HepG2 (cell line): ENCODE measurements around the gene DAAM2. TPM values are rescaled to one million over a fixed set of nuclear protein-coding genes. Genes with fewer than 3 reads are reported as not detected.

Experiments used
- ATAC-seq: fragments of 200-7000 bp; cut with Tn5 transposase; 3 replicates; pipeline ENCODE4 v1.9.1; 2020; ENCODE audit warnings: mild to moderate bottlenecking, moderate library complexity
- BruUV-seq: library from RNA; stranded (reverse); fragments of 400-500 nt; replicated peaks from 2 replicates; lab custom pipeline; 2021; lab: Mats Ljungman, UMichigan
- CTCF ChIA-PET: fragments of 300-600 bp; formaldehyde crosslinking; extraction: SDS; loops from one replicate; lab custom pipeline; 2021; ENCODE audit warnings: low total read pairs, inconsistent platforms, low intra/inter-chr PET ratio; lab: Yijun Ruan, JAX
- POLR2A ChIA-PET: fragments of 350-600 bp; sonication (Branson Sonifier 250); formaldehyde crosslinking; loops from one replicate; lab custom pipeline; 2020; ENCODE audit warnings: antibody characterized with exemption, inconsistent platforms; lab: Yijun Ruan, JAX
- DNase-seq: peaks from one replicate; pipeline ENCODE4 v3.0.0-alpha.2; 2015; ENCODE audit warnings: low spot score
- FAIRE-seq: peaks from 3 replicates; lab custom pipeline; 2011; peaks lifted over from hg19 to GRCh38; lab: Jason Lieb, UNC
- H2AFZ ChIP-seq: one replicate; pipeline ENCODE4 v1.6.1; 2011; ENCODE audit warnings: low read length, inconsistent platforms
- H3K27ac ChIP-seq: fragments of 300-600 bp; 3 replicates; pipeline ENCODE4 v1.8.0; 2011; ENCODE audit warnings: mixed run types, mild to moderate bottlenecking, mixed read lengths, low read length, inconsistent platforms; ENCODE audit not compliant: insufficient read depth; ENCODE audit errors: extremely low read length
- H3K27me3 ChIP-seq, 2 experiments: fragments of 200-600 bp in 1 of 2; 2 replicates in 1 of 2; 3 replicates in 1 of 2; pipeline versions ENCODE4 v1.6.0 to v1.8.0; 2011; ENCODE audit warnings: low read length in 2 of 2, mild to moderate bottlenecking in 2 of 2, moderate library complexity in 2 of 2, inconsistent platforms in 1 of 2; ENCODE audit not compliant: insufficient read depth in 2 of 2, control insufficient read depth in 1 of 2
- H3K36me3 ChIP-seq, 2 experiments: fragments of 200-600 bp in 1 of 2; replicated peaks in 1 of 2; 2 replicates in 1 of 2; 3 replicates in 1 of 2; pipeline versions ENCODE4 v1.5.1 to v1.8.0; 2011; ENCODE audit warnings: low read length in 2 of 2, inconsistent platforms in 1 of 2; ENCODE audit not compliant: insufficient read depth in 2 of 2, control insufficient read depth in 1 of 2
- H3K4me1 ChIP-seq: 2 replicates; pipeline ENCODE4 v1.5.1; 2012; ENCODE audit warnings: low read length, inconsistent platforms; ENCODE audit not compliant: insufficient read depth
- H3K4me2 ChIP-seq: 2 replicates; pipeline ENCODE4 v1.6.0; 2011; ENCODE audit warnings: low read depth, low read length, inconsistent platforms
- H3K4me3 ChIP-seq, 3 experiments: fragments of 200-600 bp in 1 of 3; sonication (generic), shearing (Covaris generic) in 1 of 3; replicated peaks in 1 of 3; 2 replicates each; pipeline ENCODE4 v1.5.1; 2011 to 2016; ENCODE audit warnings: low read length in 3 of 3, inconsistent platforms in 2 of 3, low read depth in 2 of 3, mild to moderate bottlenecking in 2 of 3, control low read depth in 1 of 3, mixed read lengths in 1 of 3; ENCODE audit not compliant: insufficient read depth in 1 of 3
- H3K79me2 ChIP-seq: one replicate; pipeline ENCODE4 v1.6.1; 2011; ENCODE audit warnings: low read length, inconsistent platforms; ENCODE audit not compliant: insufficient read depth
- H3K9ac ChIP-seq: 2 replicates; pipeline ENCODE4 v1.6.0; 2011; ENCODE audit warnings: mild to moderate bottlenecking, low read depth, low read length, inconsistent platforms; ENCODE audit not compliant: insufficient read depth
- H3K9me3 ChIP-seq: 2 replicates; pipeline ENCODE4 v1.5.1; 2012; ENCODE audit warnings: mild to moderate bottlenecking, low read length
- H4K20me1 ChIP-seq: 2 replicates; pipeline ENCODE4 v1.6.0; 2011; ENCODE audit warnings: inconsistent platforms, mild to moderate bottlenecking, low read length, moderate library complexity; ENCODE audit not compliant: insufficient read depth
- AHDC1 ChIP-seq: sonication (generic); formaldehyde crosslinking; IDR thresholded peaks from 2 replicates; pipeline ENCODE4 v1.5.1; 2020; ENCODE audit warnings: mild to moderate bottlenecking, missing genetic modification reagents, borderline replicate concordance
- IRX3 ChIP-seq: sonication (generic); formaldehyde crosslinking; IDR thresholded peaks from 2 replicates; pipeline ENCODE4 v1.8.1; 2023; ENCODE audit warnings: mild to moderate bottlenecking, low read depth, missing genetic modification reagents, borderline replicate concordance
- POGK ChIP-seq: sonication (generic); formaldehyde crosslinking; conservative IDR thresholded peaks from 2 replicates; pipeline ENCODE4 v1.8.0; 2022; ENCODE audit warnings: mild to moderate bottlenecking, moderate library complexity, missing genetic modification reagents
- ZNF121 ChIP-seq: sonication (generic); formaldehyde crosslinking; IDR thresholded peaks from 2 replicates; pipeline ENCODE4 v1.5.0; 2020; ENCODE audit warnings: mild to moderate bottlenecking, missing genetic modification reagents
- ZNF331 ChIP-seq: sonication (generic); formaldehyde crosslinking; IDR thresholded peaks from 2 replicates; pipeline ENCODE4 v1.4.0; 2020; ENCODE audit warnings: missing genetic modification reagents
- ZNF770 ChIP-seq: sonication (generic); formaldehyde crosslinking; IDR thresholded peaks from 2 replicates; pipeline ENCODE4 v1.5.0; 2020; ENCODE audit warnings: mild to moderate bottlenecking, missing genetic modification reagents
- WGBS: methylation state at CpG from one replicate; pipeline ENCODE4 v1.1.6; 2017; ENCODE audit warnings: low lambda C conversion rate; 5-methylcytosine and 5-hydroxymethylcytosine counted together
- in situ Hi-C: cut with HindIII; loops from 2 replicates; pipeline ENCODE4 v1.10.0; 2017; ENCODE audit warnings: low pct_unique_long_range_greater_than_20kb; ENCODE audit not compliant: extremely low pct_ligation_motif_present
- intact Hi-C: fragments of 100-400 bp; cut with micrococcal nuclease; formaldehyde crosslinking; loops from one replicate; pipeline ENCODE4 v1.10.0; 2022; ENCODE audit not compliant: unreplicated experiment
- polyA plus RNA-seq, 8 experiments: library from polyadenylated mRNA; depleted of rRNA in 3 of 8; stranded (reverse) in 7 of 8; unstranded in 1 of 8; fragments of >200 nt; fragmentation: Illumina TruSeq in 4 of 8; extraction: Trizol in 4 of 8; gene quantifications; 2 replicates each; pipeline versions ENCODE4 v1.2.1 to v1.2.3, GENCODE V29; 2011 to 2016; ENCODE audit warnings: low read depth in 4 of 8, missing spikeins in 1 of 8, mixed read lengths in 1 of 8; ENCODE audit not compliant: insufficient read depth in 1 of 8
- total RNA-seq, 5 experiments: library from RNA; depleted of rRNA; stranded (reverse); fragments of >200 nt; fragmentation: Illumina TruSeq; extraction: Trizol; gene quantifications; 2 replicates each; pipeline ENCODE4 v1.2.3, GENCODE V29; 2016; ENCODE audit warnings: low read depth in 1 of 5

DAAM2 gene
- total and polyA plus RNA-seq, 2 of the 13 experiments (the other 11 are each of a cell fraction or from before 2014, with no cell fraction given), result 0.01 TPM; not detected in 1

DNA sequence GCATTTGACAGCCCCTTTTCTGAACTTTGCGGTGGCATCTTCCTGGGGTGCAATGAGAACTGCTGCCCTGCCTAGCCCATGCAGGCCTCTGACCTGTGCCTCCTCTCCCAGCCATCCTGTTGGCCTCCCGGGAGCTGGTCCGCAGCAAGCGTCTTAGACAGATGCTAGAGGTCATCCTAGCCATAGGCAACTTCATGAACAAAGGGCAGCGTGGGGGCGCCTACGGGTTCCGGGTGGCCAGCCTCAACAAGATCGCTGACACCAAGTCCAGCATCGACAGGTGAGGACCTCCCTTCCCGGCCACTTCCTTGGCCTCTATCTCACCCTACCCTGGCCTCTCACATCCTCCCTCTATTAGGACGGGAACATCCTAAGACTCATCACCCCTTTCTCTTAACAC, 104.5 kb downstream of the DAAM2 start:
- Histone ChIP-seq H3K27me3 (no peaks in the 10 kb centered on the region; a peak in 1 of 5 replicates), H3K9me3 (no peaks in the 10 kb centered on the region), H3K4me2 (no peak overlapping the region), H3K4me3 (no peak overlapping the region), H3K4me1 (no peaks in the 10 kb centered on the region), H2AFZ (no peak overlapping the region), H4K20me1 (no peaks in the 10 kb centered on the region), H3K36me3 (no peaks in the 10 kb centered on the region), H3K9ac (no peak overlapping the region), H3K27ac (no peak overlapping the region), H3K79me2 (no peaks in the 10 kb centered on the region)
- in situ Hi-C loops, result no loop called here
- FAIRE-seq, result no peak
- intact Hi-C loops, result no loop called here
- TF ChIP-seq AHDC1 (CRISPR knock-in tag) (no peak), ZNF121 (no peak), ZNF331 (CRISPR knock-in tag) (no peak), POGK (CRISPR knock-in tag) (no peak), ZNF770 (CRISPR knock-in tag) (no peak), IRX3 (CRISPR knock-in tag) (no peak)
- CTCF ChIA-PET, result no interaction called here
- POLR2A ChIA-PET, result no interaction called here
- DNase-seq, result no peak
- 50% methylated on average over 12 of the region's 12 CpGs for WGBS
- no TSS peak for BruUV-seq
- ATAC-seq, result no peak
